Lung (tissue), 12 donors: Measurements from ENCODE around the gene BCAS3. TPM values are rescaled to one million over a fixed set of nuclear protein-coding genes. Genes with fewer than 3 reads are reported as not detected.

Experiments
- ATAC-seq: fragments of 200-7000 bp; cut with Tn5 transposase; one replicate; pipeline ENCODE4 v1.9.1; 2020; ENCODE audit warnings: moderate number of reproducible peaks; ENCODE audit not compliant: insufficient read depth, low FRiP score
- DNase-seq, 3 donors: peaks; one replicate each; pipeline ENCODE4 v3.0.0-alpha.2; 2013 to 2017
- H3K27ac ChIP-seq, 2 donors: one replicate each; pipeline ENCODE4 v1.5.1; 2013; ENCODE audit warnings: mild to moderate bottlenecking in 2 of 2, moderate library complexity in 2 of 2, control low read depth in 1 of 2, inconsistent platforms in 1 of 2, low read depth in 1 of 2, low read length in 1 of 2
- H3K27me3 ChIP-seq, 3 donors: one replicate each; pipeline ENCODE4 v1.5.1; 2013; ENCODE audit warnings: low read length in 2 of 3; ENCODE audit not compliant: control insufficient read depth in 3 of 3, insufficient read depth in 3 of 3
- H3K36me3 ChIP-seq, 4 donors: one replicate each; pipeline ENCODE4 v1.5.1; 2013; ENCODE audit warnings: low read length in 4 of 4, mild to moderate bottlenecking in 1 of 4, moderate library complexity in 1 of 4; ENCODE audit not compliant: control insufficient read depth in 4 of 4, insufficient read depth in 4 of 4
- H3K4me1 ChIP-seq, 5 donors: one replicate each; pipeline ENCODE4 v1.5.1; 2013; ENCODE audit warnings: low read length in 5 of 5, mild to moderate bottlenecking in 2 of 5, moderate library complexity in 1 of 5; ENCODE audit not compliant: control insufficient read depth in 5 of 5, insufficient read depth in 5 of 5
- H3K4me3 ChIP-seq: one replicate; pipeline ENCODE4 v1.5.1; 2013; ENCODE audit warnings: mild to moderate bottlenecking, control low read depth, moderate library complexity
- H3K9ac ChIP-seq, 2 donors: one replicate each; pipeline ENCODE4 v1.5.1; 2013; ENCODE audit warnings: low read length in 2 of 2, control low read depth in 1 of 2; ENCODE audit not compliant: insufficient read depth in 1 of 2
- H3K9me3 ChIP-seq, 4 donors: one replicate each; pipeline ENCODE4 v1.5.1; 2013; ENCODE audit warnings: low read length in 3 of 4, mild to moderate bottlenecking in 1 of 4, moderate library complexity in 1 of 4; ENCODE audit not compliant: control insufficient read depth in 4 of 4, insufficient read depth in 3 of 4
- WGBS, 2 donors: extraction: QIAGEN DNeasy Blood & Tissue Kit; methylation state at CpG; one replicate each; pipeline ENCODE4 v1.1.7; 2013; 5-methylcytosine and 5-hydroxymethylcytosine counted together
- polyA plus RNA-seq, 2 donors: library from polyadenylated mRNA; stranded (reverse); fragments of 200-250 nt; gene quantifications; one replicate each; pipeline ENCODE4 v1.2.1, GENCODE V29; 2013
- total RNA-seq, 2 donors: library from RNA; depleted of rRNA in 1 of 2; stranded (reverse); fragments of >200 nt in 1 of 2; gene quantifications; one replicate each; pipeline ENCODE4 v1.2.1, GENCODE V29; 2014 to 2021
- TF ChIP-seq, protein P1 (sequence below): IDR thresholded peaks from 2 replicates; pipeline ENCODE4 v1.5.1; 2012; ENCODE audit warnings: mild to moderate bottlenecking; ENCODE audit errors: control extremely low read depth, extremely low read depth
- donor health status: control.
- donor health status: control.
- donor health status: Bipolar disorder and iron deficiency.
- donor health status: healthy.
- donor health status: DM: yes; HTN: yes; CAD: no.

BCAS3 gene
- total and polyA plus RNA-seq, 4 donors = 4.0 to 101 (median 20.3) TPM

DNA sequence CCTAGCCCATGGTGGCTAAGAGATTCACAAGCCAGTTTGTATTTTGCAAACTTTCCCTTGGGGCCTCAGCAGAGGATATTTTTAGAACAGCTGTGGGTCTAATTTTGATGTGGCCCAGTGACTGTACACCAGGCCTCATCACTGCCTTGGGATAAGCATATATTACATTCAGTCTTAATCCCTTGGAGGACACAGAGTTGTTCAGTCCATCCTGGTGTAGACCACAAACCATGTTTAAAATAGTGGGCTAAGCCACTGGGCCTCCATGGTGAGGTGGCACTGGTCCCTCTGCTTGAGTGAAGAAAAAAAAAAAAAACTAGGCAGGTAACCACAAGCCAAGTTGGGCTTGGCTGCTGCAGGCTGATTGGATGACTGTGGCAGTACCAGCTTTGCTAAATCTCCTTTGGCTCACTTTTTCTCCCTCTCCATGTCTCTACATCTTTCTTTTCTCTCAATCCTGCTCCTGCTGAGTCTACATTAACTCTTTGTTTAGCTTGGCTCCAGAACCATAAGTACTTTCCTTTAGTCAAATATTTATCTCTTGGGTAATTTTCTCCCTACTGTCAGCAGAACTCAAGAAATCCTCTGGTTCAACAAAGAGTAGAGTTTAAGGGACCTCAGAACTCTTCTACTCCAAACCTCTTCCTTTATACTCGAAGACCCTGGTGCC lies 602.0 kb downstream of the BCAS3 start:
- H3K4me1 ChIP-seq = peaks cover 0 to 8% (median 0%) of the 10 kb centered on the region in 5 donors

GRCh38 chr17:61280338-61280737 lies 602.7 kb downstream of the BCAS3 start:
- no peaks in the 10 kb centered on the region for H3K27me3 ChIP-seq
- DNase-seq = no peak
- H3K4me3 ChIP-seq = no peak overlapping the region
- H3K4me1 ChIP-seq = peaks cover 0 to 13% (median 2%) of the 10 kb centered on the region in 5 donors
- H3K36me3 ChIP-seq = no peaks in the 10 kb centered on the region
- no peak for ATAC-seq
- H3K27ac ChIP-seq = no peak overlapping the region
- no peaks in the 10 kb centered on the region for H3K9me3 ChIP-seq
- H3K9ac ChIP-seq = no peak overlapping the region
- TF ChIP-seq, protein P1, sequence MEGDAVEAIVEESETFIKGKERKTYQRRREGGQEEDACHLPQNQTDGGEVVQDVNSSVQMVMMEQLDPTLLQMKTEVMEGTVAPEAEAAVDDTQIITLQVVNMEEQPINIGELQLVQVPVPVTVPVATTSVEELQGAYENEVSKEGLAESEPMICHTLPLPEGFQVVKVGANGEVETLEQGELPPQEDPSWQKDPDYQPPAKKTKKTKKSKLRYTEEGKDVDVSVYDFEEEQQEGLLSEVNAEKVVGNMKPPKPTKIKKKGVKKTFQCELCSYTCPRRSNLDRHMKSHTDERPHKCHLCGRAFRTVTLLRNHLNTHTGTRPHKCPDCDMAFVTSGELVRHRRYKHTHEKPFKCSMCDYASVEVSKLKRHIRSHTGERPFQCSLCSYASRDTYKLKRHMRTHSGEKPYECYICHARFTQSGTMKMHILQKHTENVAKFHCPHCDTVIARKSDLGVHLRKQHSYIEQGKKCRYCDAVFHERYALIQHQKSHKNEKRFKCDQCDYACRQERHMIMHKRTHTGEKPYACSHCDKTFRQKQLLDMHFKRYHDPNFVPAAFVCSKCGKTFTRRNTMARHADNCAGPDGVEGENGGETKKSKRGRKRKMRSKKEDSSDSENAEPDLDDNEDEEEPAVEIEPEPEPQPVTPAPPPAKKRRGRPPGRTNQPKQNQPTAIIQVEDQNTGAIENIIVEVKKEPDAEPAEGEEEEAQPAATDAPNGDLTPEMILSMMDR = no peak

More for the DNA sequence above, 602.0 kb downstream of the BCAS3 start:
- ATAC-seq (no peak), DNase-seq (no peak)
- no peak overlapping the region for H3K9ac ChIP-seq
- no peaks in the 10 kb centered on the region for H3K36me3 ChIP-seq
- 74 to 82% methylated on average over 1 of the region's 1 CpG for WGBS, 2 donors
- TF ChIP-seq, protein P1 = no peak
- no peak overlapping the region for H3K4me3 ChIP-seq
- H3K27ac ChIP-seq = no peak overlapping the region
- H3K27me3 ChIP-seq = no peaks in the 10 kb centered on the region
- H3K9me3 ChIP-seq = no peaks in the 10 kb centered on the region

GRCh38 chr17:61280851-61281250 lies 603.2 kb downstream of the BCAS3 start:
- no peak overlapping the region for H3K9ac ChIP-seq
- no peaks in the 10 kb centered on the region for H3K36me3 ChIP-seq
- H3K4me1 ChIP-seq = peaks cover 0 to 18% (median 7%) of the 10 kb centered on the region in 5 donors
- H3K27me3 ChIP-seq = no peaks in the 10 kb centered on the region
- no peaks in the 10 kb centered on the region for H3K9me3 ChIP-seq
- TF ChIP-seq, protein P1 = no peak
- H3K27ac ChIP-seq = no peak overlapping the region
- no peak overlapping the region for H3K4me3 ChIP-seq
- ATAC-seq (no peak), DNase-seq (no peak)
- 93 to 97% methylated on average over 3 of the region's 3 CpGs for WGBS, 2 donors

GRCh38 chr17:61282377-61282776 lies 604.7 kb downstream of the BCAS3 start:
- DNase-seq = no peak
- H3K4me3 ChIP-seq = no peak overlapping the region
- peaks cover 6 to 27% (median 14%) of the 10 kb centered on the region in 5 donors for H3K4me1 ChIP-seq
- no peaks in the 10 kb centered on the region for H3K9me3 ChIP-seq
- TF ChIP-seq, protein P1 = no peak
- no peak overlapping the region for H3K27ac ChIP-seq
- H3K27me3 ChIP-seq = no peaks in the 10 kb centered on the region
- 75 to 91% methylated on average over 3 of the region's 3 CpGs for WGBS, 2 donors
- H3K36me3 ChIP-seq = no peaks in the 10 kb centered on the region
- no peak for ATAC-seq
- no peak overlapping the region for H3K9ac ChIP-seq
